HG02763 (cell line): ENCODE results near the gene MFNG.

ENCODE experiments used
- ATAC-seq: cut with Tn5 transposase; IDR thresholded peaks from one replicate; pipeline ENCODE4 v1.9.1; 2021; ENCODE audit warnings: mild to moderate bottlenecking, moderate library complexity; ENCODE audit not compliant: unreplicated experiment

MFNG gene

GRCh38 chr22:37453696-37454095 lies 32.5 kb downstream of the MFNG start:
- no peak for ATAC-seq

- no peak for ATAC-seq
Measured at GRCh38 chr22:37451218-37451617, 35.0 kb downstream of the MFNG start.

- no peak for ATAC-seq
Measured at GRCh38 chr22:37449331-37450001, 36.7 kb downstream of the MFNG start.

- ATAC-seq: no peak
Measured at GRCh38 chr22:37448516-37449127, 37.6 kb downstream of the MFNG start.

- no peak for ATAC-seq
Measured at GRCh38 chr22:37445501-37445900, 40.7 kb downstream of the MFNG start.

GRCh38 chr22:37443977-37444376 lies 42.2 kb downstream of the MFNG start:
- ATAC-seq: no peak

GRCh38 chr22:37443086-37443485 lies 43.1 kb downstream of the MFNG start:
- no peak for ATAC-seq

GRCh38 chr22:37442537-37442936 lies 43.6 kb downstream of the MFNG start:
- no peak for ATAC-seq

- no peak for ATAC-seq
Measured at GRCh38 chr22:37442135-37442534, 44.0 kb downstream of the MFNG start.

- no peak for ATAC-seq
Measured at GRCh38 chr22:37440875-37441274, 45.3 kb downstream of the MFNG start.

GRCh38 chr22:37439347-37439746 lies 46.8 kb downstream of the MFNG start:
- ATAC-seq: no peak

- ATAC-seq: no peak
Measured at GRCh38 chr22:37435970-37436603, 50.1 kb downstream of the MFNG start.

- ATAC-seq: no peak
Measured at GRCh38 chr22:37433786-37434185, 52.4 kb downstream of the MFNG start.

- no peak for ATAC-seq
Measured at GRCh38 chr22:37432708-37433054, 53.5 kb downstream of the MFNG start.

- ATAC-seq: no peak
Measured at GRCh38 chr22:37431801-37432707, 54.1 kb downstream of the MFNG start.

GRCh38 chr22:37431366-37431765 lies 54.8 kb downstream of the MFNG start:
- no peak for ATAC-seq

GRCh38 chr22:37430941-37431340 lies 55.2 kb downstream of the MFNG start:
- no peak for ATAC-seq

GRCh38 chr22:37428649-37429586 lies 57.3 kb downstream of the MFNG start:
- ATAC-seq: no peak

- ATAC-seq: no peak
Measured at GRCh38 chr22:37427711-37428635, 58.2 kb downstream of the MFNG start.
